ENCODE data around the gene POTEB2. TPM values are rescaled to one million over a fixed set of nuclear protein-coding genes. Genes with fewer than 3 reads are reported as not detected.
"Not testable (repeated sequence)": the region's sequence is repeated elsewhere in the genome, so short reads cannot be mapped to it uniquely, and the experiment has no call there.

POTEB2 gene
- not detected for total RNA-seq (2013)
- not detected for polyA plus RNA-seq
- polyA minus RNA-seq = not detected in 2 replicates
- total RNA-seq = 0 to 0.12 (median 0) reads per million in 11 experiments

- H3K4me1 Mint-ChIP-seq; DNase-seq; H3K4me3 ChIP-seq (replicated peaks in 1 of 3; ENCODE audit: low read depth in 2 of 3, low read length in 3 of 3); H3K9me3 ChIP-seq (replicated peaks in 1 of 2; ENCODE audit: control insufficient read depth in 1 of 2, insufficient read depth in 1 of 2, low read length in 2 of 2); H3K4me1 ChIP-seq (ENCODE audit: control insufficient read depth in 1 of 2, insufficient read depth in 2 of 2, low read length in 2 of 2); H2AFZ ChIP-seq (ENCODE audit: insufficient read depth, low read depth, low read length, poor library complexity, severe bottlenecking); H3K27me3 Mint-ChIP-seq (ENCODE audit: low read depth in 3 of 3); H4K20me1 ChIP-seq (ENCODE audit: insufficient read depth, low read length); intact Hi-C loops (cut with micrococcal nuclease); H3K79me2 ChIP-seq (ENCODE audit: insufficient read depth, low read length); H3K27ac Mint-ChIP-seq; H3K9me3 Mint-ChIP-seq; H3K27ac ChIP-seq (ENCODE audit: low read depth in 1 of 2, low read length in 2 of 2); H3K36me3 ChIP-seq (replicated peaks in 1 of 2; ENCODE audit: control insufficient read depth in 1 of 2, insufficient read depth in 2 of 2, low read length in 2 of 2); H3K36me3 Mint-ChIP-seq; H3K27me3 ChIP-seq (ENCODE audit: control insufficient read depth in 2 of 2, insufficient read depth in 2 of 2, low read length in 2 of 2); H3K4me2 ChIP-seq (replicated peaks; ENCODE audit: extremely low read depth, low read length, poor library complexity, severe bottlenecking); H3K4me3 Mint-ChIP-seq; H3K9ac ChIP-seq (ENCODE audit: insufficient read depth, low read length, poor library complexity, severe bottlenecking): not testable (repeated sequence)
- no CpG with 5 or more reads among the region's 9 CpGs for whole genome bisulfite sequencing (ENCODE audit: insufficient coverage)
Observed at GRCh38 chr15:20866214-20866613, at the start of gene POTEB2. TSS of gene POTEB2 (minus strand) at chr15:20866314. CDS start at chr15:20866281, 33 bp downstream.

GRCh38 chr15:20879916-20880315 is 13.8 kb upstream of the POTEB2 start:
- H3K4me3 ChIP-seq (replicated peaks in 1 of 3; ENCODE audit: low read depth in 2 of 3, low read length in 3 of 3); H3K36me3 Mint-ChIP-seq; H3K9me3 ChIP-seq (replicated peaks in 1 of 2; ENCODE audit: control insufficient read depth in 1 of 2, insufficient read depth in 1 of 2, low read length in 2 of 2); H3K27ac ChIP-seq (ENCODE audit: low read depth in 1 of 2, low read length in 2 of 2); H3K9me3 Mint-ChIP-seq; H3K27ac Mint-ChIP-seq; H3K27me3 ChIP-seq (ENCODE audit: control insufficient read depth in 2 of 2, insufficient read depth in 2 of 2, low read length in 2 of 2); DNase-seq; H3K4me2 ChIP-seq (replicated peaks; ENCODE audit: extremely low read depth, low read length, poor library complexity, severe bottlenecking); intact Hi-C loops (cut with micrococcal nuclease); H3K27me3 Mint-ChIP-seq (ENCODE audit: low read depth in 3 of 3); H4K20me1 ChIP-seq (ENCODE audit: insufficient read depth, low read length); H2AFZ ChIP-seq (ENCODE audit: insufficient read depth, low read depth, low read length, poor library complexity, severe bottlenecking); H3K36me3 ChIP-seq (replicated peaks in 1 of 2; ENCODE audit: control insufficient read depth in 1 of 2, insufficient read depth in 2 of 2, low read length in 2 of 2); H3K4me1 Mint-ChIP-seq; H3K4me1 ChIP-seq (ENCODE audit: control insufficient read depth in 1 of 2, insufficient read depth in 2 of 2, low read length in 2 of 2); H3K79me2 ChIP-seq (ENCODE audit: insufficient read depth, low read length); H3K4me3 Mint-ChIP-seq; H3K9ac ChIP-seq (ENCODE audit: insufficient read depth, low read length, poor library complexity, severe bottlenecking): not testable (repeated sequence)
- no CpG with 5 or more reads among the region's 5 CpGs for WGBS (ENCODE audit: insufficient coverage)

GRCh38 chr15:20878464-20878863 is 12.3 kb upstream of the POTEB2 start:
- H3K36me3 ChIP-seq (replicated peaks in 1 of 2; ENCODE audit: control insufficient read depth in 1 of 2, insufficient read depth in 2 of 2, low read length in 2 of 2); H3K4me1 ChIP-seq (ENCODE audit: control insufficient read depth in 1 of 2, insufficient read depth in 2 of 2, low read length in 2 of 2); H3K27me3 ChIP-seq (ENCODE audit: control insufficient read depth in 2 of 2, insufficient read depth in 2 of 2, low read length in 2 of 2); intact Hi-C loops (cut with micrococcal nuclease); H3K4me3 Mint-ChIP-seq; H3K9me3 Mint-ChIP-seq; H3K27ac ChIP-seq (ENCODE audit: low read depth in 1 of 2, low read length in 2 of 2); H4K20me1 ChIP-seq (ENCODE audit: insufficient read depth, low read length); H3K9me3 ChIP-seq (replicated peaks in 1 of 2; ENCODE audit: control insufficient read depth in 1 of 2, insufficient read depth in 1 of 2, low read length in 2 of 2); DNase-seq; H3K4me2 ChIP-seq (replicated peaks; ENCODE audit: extremely low read depth, low read length, poor library complexity, severe bottlenecking); H3K27ac Mint-ChIP-seq; H3K79me2 ChIP-seq (ENCODE audit: insufficient read depth, low read length); H3K4me3 ChIP-seq (replicated peaks in 1 of 3; ENCODE audit: low read depth in 2 of 3, low read length in 3 of 3); H3K27me3 Mint-ChIP-seq (ENCODE audit: low read depth in 3 of 3); H3K36me3 Mint-ChIP-seq; H3K4me1 Mint-ChIP-seq; H2AFZ ChIP-seq (ENCODE audit: insufficient read depth, low read depth, low read length, poor library complexity, severe bottlenecking); H3K9ac ChIP-seq (ENCODE audit: insufficient read depth, low read length, poor library complexity, severe bottlenecking): not testable (repeated sequence)
- no CpG with 5 or more reads among the region's 48 CpGs for WGBS (ENCODE audit: insufficient coverage)

DNA sequence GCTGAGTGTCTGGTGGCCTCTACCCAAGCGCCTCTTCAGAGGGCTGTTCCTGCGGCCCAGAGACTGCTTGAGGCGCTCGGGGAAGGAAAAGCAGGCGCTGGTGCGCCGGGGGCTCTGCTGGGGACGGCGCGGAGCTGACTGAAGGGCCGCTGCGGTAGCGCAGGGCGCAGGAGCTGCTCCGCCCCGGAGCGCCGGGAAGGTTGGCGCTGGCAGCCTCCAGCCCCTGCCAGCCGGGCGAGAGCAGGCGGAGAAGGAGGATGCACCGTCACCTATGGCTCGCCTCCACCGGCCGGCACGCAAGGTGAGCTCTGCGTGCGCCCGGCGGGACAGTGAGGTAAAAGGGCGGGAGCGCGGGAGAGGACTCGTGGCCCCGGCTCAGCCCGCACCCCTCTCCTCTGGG is 11.7 kb upstream of the POTEB2 start:
- H3K27me3 ChIP-seq (ENCODE audit: control insufficient read depth in 2 of 2, insufficient read depth in 2 of 2, low read length in 2 of 2); DNase-seq; H3K79me2 ChIP-seq (ENCODE audit: insufficient read depth, low read length); H3K9me3 Mint-ChIP-seq; H3K4me1 Mint-ChIP-seq; H3K27me3 Mint-ChIP-seq (ENCODE audit: low read depth in 3 of 3); H3K36me3 Mint-ChIP-seq; H2AFZ ChIP-seq (ENCODE audit: insufficient read depth, low read depth, low read length, poor library complexity, severe bottlenecking); H3K9ac ChIP-seq (ENCODE audit: insufficient read depth, low read length, poor library complexity, severe bottlenecking); intact Hi-C loops (cut with micrococcal nuclease); H3K4me1 ChIP-seq (ENCODE audit: control insufficient read depth in 1 of 2, insufficient read depth in 2 of 2, low read length in 2 of 2); H3K4me3 ChIP-seq (replicated peaks in 1 of 3; ENCODE audit: low read depth in 2 of 3, low read length in 3 of 3); H3K4me2 ChIP-seq (replicated peaks; ENCODE audit: extremely low read depth, low read length, poor library complexity, severe bottlenecking); H4K20me1 ChIP-seq (ENCODE audit: insufficient read depth, low read length); H3K4me3 Mint-ChIP-seq; H3K27ac ChIP-seq (ENCODE audit: low read depth in 1 of 2, low read length in 2 of 2); H3K27ac Mint-ChIP-seq; H3K36me3 ChIP-seq (replicated peaks in 1 of 2; ENCODE audit: control insufficient read depth in 1 of 2, insufficient read depth in 2 of 2, low read length in 2 of 2); H3K9me3 ChIP-seq (replicated peaks in 1 of 2; ENCODE audit: control insufficient read depth in 1 of 2, insufficient read depth in 1 of 2, low read length in 2 of 2): not testable (repeated sequence)
- WGBS (ENCODE audit: insufficient coverage) = no CpG with 5 or more reads among the region's 37 CpGs
